AG09309 (cell line): Measurements from ENCODE around the gene MBOAT7.
"Not testable (repeated sequence)": the region's sequence is repeated elsewhere in the genome, so short reads cannot be mapped to it uniquely, and the experiment has no call there.

Source experiments
- DNase-seq: peaks from one replicate; pipeline ENCODE4 v3.0.0-alpha.2; 2010; ENCODE audit warnings: low read depth
- H3K4me3 ChIP-seq: 2 replicates; pipeline ENCODE4 v1.5.1; 2011; ENCODE audit warnings: mild to moderate bottlenecking, low read depth, low read length, moderate library complexity; ENCODE audit not compliant: control insufficient read depth
- CTCF ChIP-seq: IDR thresholded peaks from 2 replicates; pipeline ENCODE4 v1.5.1; 2011; ENCODE audit warnings: mild to moderate bottlenecking, low read depth, low read length, inconsistent platforms; ENCODE audit not compliant: insufficient read depth, control insufficient read depth; ENCODE audit errors: missing control alignments

MBOAT7 gene

GRCh38 chr19:54209058-54209810 lies 19.9 kb upstream of the MBOAT7 start:
- no peak for TF ChIP-seq CTCF
- H3K4me3 ChIP-seq: no peak overlapping the region
- DNase-seq: no peak

GRCh38 chr19:54208784-54209057 lies 19.3 kb upstream of the MBOAT7 start:
- no peak for DNase-seq
- no peak for TF ChIP-seq CTCF
- H3K4me3 ChIP-seq: no peak overlapping the region

GRCh38 chr19:54207983-54208783 lies 18.8 kb upstream of the MBOAT7 start:
- H3K4me3 ChIP-seq: no peak overlapping the region
- DNase-seq: no peak
- TF ChIP-seq CTCF: no peak

GRCh38 chr19:54207676-54207982 lies 18.2 kb upstream of the MBOAT7 start:
- no peak for TF ChIP-seq CTCF
- H3K4me3 ChIP-seq: no peak overlapping the region

GRCh38 chr19:54207193-54207592 lies 17.8 kb upstream of the MBOAT7 start:
- DNase-seq, H3K4me3 ChIP-seq: not testable (repeated sequence)

More at GRCh38 chr19:54207676-54207982, 18.2 kb upstream of the MBOAT7 start:
- no peak for DNase-seq

- no peak for DNase-seq
- TF ChIP-seq CTCF: no peak
These were observed 17.4 kb upstream of the MBOAT7 start for GRCh38 chr19:54206831-54207177.

GRCh38 chr19:54206030-54206830 lies 16.9 kb upstream of the MBOAT7 start:
- no peak for DNase-seq
- H3K4me3 ChIP-seq: no peak overlapping the region
- TF ChIP-seq CTCF: no peak

More at GRCh38 chr19:54206831-54207177, 17.4 kb upstream of the MBOAT7 start:
- H3K4me3 ChIP-seq: no peak overlapping the region
